ENCODE data around the gene TUBA4A.
"Not testable (repeated sequence)": the region's sequence is repeated elsewhere in the genome, so short reads cannot be mapped to it uniquely, and the experiment has no call there.

TUBA4A gene

DNA sequence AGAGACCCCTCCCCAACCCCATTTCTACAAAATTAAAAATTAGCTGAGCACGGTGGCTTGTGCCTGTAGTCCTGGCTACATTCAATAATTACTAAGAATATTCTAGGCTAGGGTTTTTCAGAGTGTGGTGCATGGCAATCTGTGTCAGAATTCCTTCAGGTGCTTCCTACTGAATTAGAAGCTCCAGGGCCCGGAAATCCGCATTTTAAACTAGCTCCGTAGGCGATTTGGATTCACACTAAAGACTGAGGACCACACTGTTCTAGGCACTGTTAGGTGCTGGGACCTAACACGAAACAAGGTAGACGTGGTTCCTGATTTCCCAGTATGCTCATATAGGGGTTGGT is 47.8 kb downstream of the TUBA4A start:
- Mint-ChIP-seq H3K4me3 (peak overlapping the region; percentile 87), H3K9me3 (peaks cover 4% of the 10 kb centered on the region), H3K36me3 (peaks cover 27% of the 10 kb centered on the region), H3K27me3 (no peaks in the 10 kb centered on the region), H3K27ac (peak overlapping the region; percentile 98), H3K4me1 (peaks cover 53% of the 10 kb centered on the region)
- CTCF ChIA-PET, result interaction anchor here (0.8 to 1.9 kb wide), 11 partner anchors 10 to 89 kb away, joined by 3 to 12 read pairs (median 6); partner anchors contain the start of genes CNPPD1, GLB1L, NHEJ1 and STK16
- DNase-seq, result no peak

DNA sequence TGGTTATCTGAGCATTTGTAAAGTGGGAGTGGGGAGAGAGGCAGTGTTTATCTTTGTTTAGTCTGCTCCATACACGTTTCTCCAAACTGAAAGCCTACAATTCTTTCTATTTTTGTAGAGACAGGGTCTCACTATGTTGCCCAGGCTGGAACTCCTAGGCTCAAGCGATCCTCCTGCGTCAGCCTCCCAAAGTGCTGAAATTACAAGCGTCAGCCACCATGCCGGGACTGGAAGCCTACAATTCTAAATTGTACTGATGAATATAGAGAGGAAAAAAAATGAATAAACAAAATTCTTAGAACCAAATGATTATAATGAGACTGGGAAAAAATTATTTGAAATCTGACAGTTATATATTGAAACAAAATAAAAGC is 48.6 kb downstream of the TUBA4A start:
- peaks cover 4% of the 10 kb centered on the region for H3K27me3 Mint-ChIP-seq
- no peak overlapping the region for H3K27ac Mint-ChIP-seq
- DNase-seq, result no peak
- H3K4me3 Mint-ChIP-seq, result no peak overlapping the region
- peaks cover 27% of the 10 kb centered on the region for H3K36me3 Mint-ChIP-seq
- CTCF ChIA-PET, result interaction anchor here (1.4 kb wide), 2 partner anchors 33 to 86 kb away, joined by 4 to 12 read pairs; no protein-coding TSS in a partner anchor
- peaks cover 7% of the 10 kb centered on the region for H3K9me3 Mint-ChIP-seq
- H3K4me1 Mint-ChIP-seq, result peaks cover 53% of the 10 kb centered on the region

DNA sequence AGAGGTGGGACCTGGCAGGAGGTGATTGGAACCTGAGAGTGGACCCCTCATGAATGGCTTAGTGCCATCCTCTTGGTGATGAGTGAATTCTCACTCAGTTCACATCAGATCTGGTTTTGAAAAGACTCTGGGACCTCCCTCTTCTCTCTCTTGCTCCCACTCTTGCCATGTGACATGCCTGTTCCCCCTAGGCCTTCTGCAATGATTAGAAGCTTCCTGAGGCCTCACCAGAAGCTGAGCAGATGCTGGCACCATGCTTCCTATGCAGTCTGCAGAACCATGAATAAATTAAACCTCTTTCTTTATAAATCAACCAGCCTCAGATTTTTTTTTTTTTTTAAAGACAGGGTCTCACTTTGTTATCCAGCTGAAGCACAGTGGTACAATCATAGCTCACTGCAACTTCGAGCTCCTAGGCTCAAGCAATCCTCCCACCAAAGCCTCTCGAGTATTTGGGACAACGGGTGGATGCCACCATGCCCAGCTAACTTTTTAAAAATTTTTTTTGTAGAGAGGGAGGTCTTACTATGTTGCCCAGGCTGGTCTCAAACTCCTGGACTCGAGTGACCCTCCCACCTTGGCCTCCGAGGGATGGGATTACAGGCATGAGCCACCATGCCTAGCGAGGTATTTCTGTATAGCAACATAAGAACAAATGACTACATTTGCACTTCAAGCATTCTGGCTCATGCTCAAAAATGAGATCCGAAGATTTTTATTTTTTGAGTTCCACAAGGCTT is 49.1 kb downstream of the TUBA4A start:
- Mint-ChIP-seq H3K36me3 (peaks cover 23% of the 10 kb centered on the region), H3K4me1 (peaks cover 48% of the 10 kb centered on the region)
- CTCF ChIA-PET, result interaction anchor here (1.0 to 1.2 kb wide), 2 partner anchors 15 to 90 kb away, joined by 4 read pairs; no protein-coding TSS in a partner anchor

DNA sequence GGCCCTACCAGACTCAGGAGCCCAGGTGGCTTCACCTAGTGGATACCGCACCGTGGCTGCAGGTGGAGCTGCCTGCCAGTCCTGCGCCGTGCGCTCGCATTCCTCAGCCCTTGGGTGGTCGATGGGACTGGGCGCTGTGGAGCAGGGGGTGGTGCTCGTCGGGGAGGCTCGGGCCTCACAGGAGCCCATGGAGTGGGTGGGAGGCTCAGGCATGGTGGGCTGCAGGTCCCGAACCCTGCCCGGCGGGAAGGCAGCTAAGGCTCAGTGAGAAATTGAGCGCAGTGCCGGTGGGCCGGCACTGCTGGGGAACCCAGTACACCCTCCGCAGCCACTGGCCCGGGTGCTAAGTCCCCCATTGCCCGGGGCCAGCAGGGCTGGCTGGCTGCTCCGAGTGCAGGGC is 52.4 kb downstream of the TUBA4A start:
- H3K36me3 Mint-ChIP-seq, H3K9me3 Mint-ChIP-seq, H3K4me3 Mint-ChIP-seq, H3K27ac Mint-ChIP-seq, DNase-seq: not testable (repeated sequence)
- H3K27me3 Mint-ChIP-seq, result peaks cover 24% of the 10 kb centered on the region
- peaks cover 21% of the 10 kb centered on the region for H3K4me1 Mint-ChIP-seq
- CTCF ChIA-PET, result interaction anchor here (1.4 kb wide), 1 partner anchor 172 kb away, joined by 4 read pairs; no protein-coding TSS in a partner anchor

More for the DNA sequence above, 49.1 kb downstream of the TUBA4A start:
- H3K9me3 Mint-ChIP-seq, result peaks cover 7% of the 10 kb centered on the region
- H3K27me3 Mint-ChIP-seq, result peaks cover 5% of the 10 kb centered on the region
- no peak overlapping the region for H3K27ac Mint-ChIP-seq
- H3K4me3 Mint-ChIP-seq, result no peak overlapping the region
- no peak for DNase-seq

DNA sequence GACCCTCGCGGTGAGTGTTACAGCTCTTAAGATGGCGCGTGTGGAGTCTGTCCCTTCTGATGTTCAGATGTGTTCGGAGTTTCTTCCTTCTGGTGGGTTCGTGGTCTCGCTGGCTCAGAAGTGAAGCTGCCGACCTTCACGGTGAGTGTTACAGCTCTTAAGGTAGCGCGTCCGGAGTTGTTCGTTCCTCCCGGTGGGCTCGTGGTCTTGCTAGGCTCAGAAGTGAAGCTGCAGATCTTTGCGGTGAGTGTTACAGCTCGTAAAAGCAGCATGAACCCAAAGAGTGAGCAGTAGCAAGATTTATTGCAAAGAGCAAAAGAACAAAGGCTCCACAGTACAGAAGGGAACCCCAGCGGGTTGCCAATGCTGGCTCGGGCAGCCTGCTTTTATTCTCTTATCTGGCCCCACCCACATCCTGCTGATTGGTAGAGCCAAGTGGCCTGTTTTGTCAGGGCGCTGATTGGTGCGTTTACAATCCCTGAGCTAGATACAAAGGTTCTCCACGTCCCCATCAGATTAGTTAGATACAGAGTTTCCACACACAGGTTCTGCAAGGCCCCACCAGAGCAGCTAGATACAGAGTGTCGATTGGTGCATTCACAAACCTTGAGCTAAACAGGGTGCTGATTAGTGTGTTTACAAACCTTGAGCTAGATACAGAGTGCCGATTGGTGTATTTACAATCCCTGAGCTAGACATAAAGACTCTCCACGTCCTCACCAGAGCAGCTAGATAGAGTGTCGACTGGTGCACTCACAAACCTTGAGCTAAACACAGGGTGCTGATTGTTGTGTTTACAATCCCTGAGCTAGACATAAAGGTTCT is 53.0 kb downstream of the TUBA4A start:
- CTCF ChIA-PET, result interaction anchor here (1.0 to 1.4 kb wide), 2 partner anchors 98 to 171 kb away, joined by 3 to 4 read pairs; no protein-coding TSS in a partner anchor
- H3K4me3 Mint-ChIP-seq, result peak overlapping the region; percentile 16
- not testable (repeated sequence) for H3K36me3 Mint-ChIP-seq, H3K9me3 Mint-ChIP-seq, DNase-seq
- peaks cover 30% of the 10 kb centered on the region for H3K27me3 Mint-ChIP-seq
- H3K4me1 Mint-ChIP-seq, result peaks cover 14% of the 10 kb centered on the region
- H3K27ac Mint-ChIP-seq, result peak overlapping the region; percentile 86
